H1 (cell line): ENCODE measurements around the gene AAK1. TPM values are rescaled to one million over a fixed set of nuclear protein-coding genes. Genes with fewer than 3 reads are reported as not detected.
"Not testable (repeated sequence)": the region's sequence is repeated elsewhere in the genome, so short reads cannot be mapped to it uniquely, and the experiment has no call there.

ENCODE experiments used
- CTCF ChIA-PET: fragments of 300-600 bp; sonication (Branson Sonifier 250); formaldehyde crosslinking; loops from one replicate; lab custom pipeline; 2021; ENCODE audit not compliant: partially characterized antibody; lab: Charles Lee
- POLR2A ChIA-PET: fragments of 300-600 bp; sonication (Branson Sonifier 250); formaldehyde crosslinking; loops from one replicate; lab custom pipeline; 2021; ENCODE audit warnings: inconsistent platforms; ENCODE audit not compliant: partially characterized antibody; lab: Charles Lee
- DNase-seq, 2 experiments: peaks; one replicate each; pipeline versions ENCODE4 v3.0.0 to v3.0.0-alpha.2; 2010 to 2022; ENCODE audit warnings: low spot score in 2 of 2, low read depth in 1 of 2, mixed read lengths in 1 of 2
- FAIRE-seq: peaks from 2 replicates; lab custom pipeline; 2011; peaks lifted over from hg19 to GRCh38; lab: Jason Lieb, UNC
- H2AFZ ChIP-seq: 2 replicates; pipeline ENCODE4 v1.8.1; 2012; ENCODE audit warnings: low read length, inconsistent platforms
- H2AK5ac ChIP-seq: 2 replicates; pipeline ENCODE4 v1.6.1; 2013; ENCODE audit warnings: low read depth, low read length
- H2BK120ac ChIP-seq: replicated peaks from 2 replicates; pipeline ENCODE3; 2013; ENCODE audit warnings: low read depth, low read length, inconsistent platforms
- H2BK12ac ChIP-seq: 2 replicates; pipeline ENCODE4 v1.6.1; 2013; ENCODE audit warnings: low read depth, low read length
- H2BK15ac ChIP-seq: 2 replicates; pipeline ENCODE4 v1.6.1; 2013; ENCODE audit warnings: low read length
- H2BK20ac ChIP-seq: 2 replicates; pipeline ENCODE4 v1.6.1; 2013; ENCODE audit warnings: low read length
- H2BK5ac ChIP-seq: 2 replicates; pipeline ENCODE4 v1.6.1; 2013; ENCODE audit warnings: low read depth, low read length
- H3K14ac ChIP-seq: 2 replicates; pipeline ENCODE4 v1.6.1; 2013; ENCODE audit warnings: inconsistent platforms; ENCODE audit not compliant: insufficient read length
- H3K18ac ChIP-seq: 2 replicates; pipeline ENCODE4 v1.6.1; 2013; ENCODE audit warnings: low read length; ENCODE audit errors: extremely low read depth
- H3K23ac ChIP-seq: 2 replicates; pipeline ENCODE4 v1.6.1; 2013; ENCODE audit warnings: inconsistent platforms; ENCODE audit not compliant: insufficient read length
- H3K23me2 ChIP-seq: 2 replicates; pipeline ENCODE4 v1.6.1; 2013; ENCODE audit warnings: low read depth, low read length
- H3K27ac ChIP-seq: 2 replicates; pipeline ENCODE4 v1.6.1; 2011; ENCODE audit warnings: low read depth, low read length, inconsistent platforms
- H3K27me3 ChIP-seq, 4 experiments: replicated peaks in 1 of 4; 1 replicate in 1 of 4; 2 replicates in 3 of 4; pipeline versions ENCODE4 v1.6.1 to v1.8.1; 2011 to 2013; ENCODE audit warnings: low read length in 3 of 4, mild to moderate bottlenecking in 3 of 4, inconsistent platforms in 2 of 4, mixed read lengths in 2 of 4, moderate library complexity in 1 of 4; ENCODE audit not compliant: control insufficient read depth in 3 of 4, insufficient read depth in 3 of 4; ENCODE audit errors: extremely low read depth in 1 of 4
- H3K36me3 ChIP-seq, 4 experiments: 2 replicates each; pipeline versions ENCODE4 v1.6.1 to v1.8.1; 2011 to 2013; ENCODE audit warnings: mild to moderate bottlenecking in 4 of 4, low read length in 3 of 4, moderate library complexity in 2 of 4, control low read depth in 1 of 4, inconsistent platforms in 1 of 4; ENCODE audit not compliant: insufficient read depth in 4 of 4, control insufficient read depth in 2 of 4
- H3K4ac ChIP-seq: replicated peaks from 2 replicates; pipeline ENCODE3; 2013; ENCODE audit warnings: low read length, low read depth, mixed read lengths, inconsistent platforms; ENCODE audit not compliant: insufficient read length
- H3K4me1 ChIP-seq, 4 experiments: replicated peaks in 1 of 4; 1 replicate in 1 of 4; 2 replicates in 3 of 4; pipeline versions ENCODE4 v1.6.1 to v1.8.1; 2011 to 2013; ENCODE audit warnings: low read length in 3 of 4, inconsistent platforms in 2 of 4, mixed read lengths in 1 of 4; ENCODE audit not compliant: insufficient read depth in 4 of 4, control insufficient read depth in 3 of 4
- H3K4me2 ChIP-seq, 2 experiments: 2 replicates each; pipeline versions ENCODE4 v1.6.1 to v1.8.1; 2011 to 2013; ENCODE audit warnings: low read depth in 2 of 2, low read length in 2 of 2, control low read depth in 1 of 2, inconsistent platforms in 1 of 2, mild to moderate bottlenecking in 1 of 2; ENCODE audit not compliant: insufficient read depth in 1 of 2
- H3K4me3 ChIP-seq, 4 experiments: fragments of 200-600, 300-600 bp in 1 of 4; sonication (generic), shearing (Covaris generic), sonication (Bioruptor Twin) in 1 of 4; 2 replicates each; pipeline versions ENCODE4 v1.5.1 to v1.8.1; 2011 to 2016; ENCODE audit warnings: low read length in 4 of 4, low read depth in 3 of 4, control low read depth in 2 of 4, inconsistent platforms in 2 of 4, mild to moderate bottlenecking in 2 of 4, mixed read lengths in 1 of 4, moderate library complexity in 1 of 4; ENCODE audit not compliant: insufficient read depth in 2 of 4; ENCODE audit errors: extremely low read depth in 1 of 4
- H3K56ac ChIP-seq: replicated peaks from 2 replicates; pipeline ENCODE3; 2013; ENCODE audit warnings: low read depth, mild to moderate bottlenecking, mixed read lengths, low read length, inconsistent platforms; ENCODE audit not compliant: insufficient read length
- H3K79me1 ChIP-seq: 2 replicates; pipeline ENCODE4 v1.6.1; 2013; ENCODE audit warnings: low read depth, low read length, control low read depth
- H3K79me2 ChIP-seq, 2 experiments: 2 replicates each; pipeline versions ENCODE4 v1.6.1 to v1.8.1; 2012 to 2013; ENCODE audit warnings: low read length in 2 of 2, mild to moderate bottlenecking in 2 of 2, inconsistent platforms in 1 of 2; ENCODE audit not compliant: insufficient read depth in 2 of 2, control insufficient read depth in 1 of 2
- H3K9ac ChIP-seq, 4 experiments: replicated peaks in 1 of 4; 1 replicate in 1 of 4; 2 replicates in 3 of 4; pipeline versions ENCODE4 v1.6.1 to v1.8.1; 2011 to 2013; ENCODE audit warnings: low read depth in 3 of 4, low read length in 3 of 4, control low read depth in 2 of 4, mild to moderate bottlenecking in 2 of 4, moderate library complexity in 2 of 4, inconsistent platforms in 1 of 4; ENCODE audit errors: extremely low read depth in 1 of 4
- H3K9me3 ChIP-seq, 2 experiments: 2 replicates each; pipeline versions ENCODE4 v1.6.1 to v1.8.1; 2012 to 2013; ENCODE audit warnings: mild to moderate bottlenecking in 2 of 2, moderate library complexity in 2 of 2, control low read depth in 1 of 2, inconsistent platforms in 1 of 2, low read depth in 1 of 2, low read length in 1 of 2, mixed read lengths in 1 of 2; ENCODE audit not compliant: insufficient read depth in 2 of 2
- H4K20me1 ChIP-seq, 2 experiments: replicated peaks in 1 of 2; 2 replicates each; pipeline versions ENCODE3 to v1.8.1; 2011 to 2013; ENCODE audit warnings: inconsistent platforms in 2 of 2, low read length in 2 of 2, mild to moderate bottlenecking in 1 of 2; ENCODE audit not compliant: insufficient read depth in 2 of 2, control insufficient read depth in 1 of 2
- H4K5ac ChIP-seq: 2 replicates; pipeline ENCODE4 v1.6.1; 2013; ENCODE audit warnings: low read length, low read depth, mixed read lengths, inconsistent platforms; ENCODE audit not compliant: insufficient read length
- H4K8ac ChIP-seq: 2 replicates; pipeline ENCODE4 v1.8.0; 2013; ENCODE audit warnings: mild to moderate bottlenecking, moderate library complexity, low read length, inconsistent platforms; ENCODE audit not compliant: insufficient read depth; ENCODE audit errors: extremely low read depth
- H4K91ac ChIP-seq: replicated peaks from 2 replicates; pipeline ENCODE3; 2013; ENCODE audit warnings: low read length, mixed read lengths, inconsistent platforms; ENCODE audit not compliant: insufficient read length
- CBX8 ChIP-seq: fragments of 300-800, 300-1000 bp; sonication (generic); IDR thresholded peaks from 2 replicates; pipeline ENCODE4 v1.7.1; 2016; ENCODE audit warnings: low read depth, low read length, borderline replicate concordance
- PHF8 ChIP-seq: fragments of 200-600 bp; sonication (generic); conservative IDR thresholded peaks from 2 replicates; pipeline ENCODE4 v1.7.1; 2012; ENCODE audit warnings: low read depth, mild to moderate bottlenecking, inconsistent platforms, low read length, moderate library complexity
- WGBS, 2 experiments: shearing (Covaris generic) in 1 of 2; methylation state at CpG; one replicate each; pipeline versions ENCODE4 v1.1.6 to v1.1.7; 2013 to 2015; ENCODE audit warnings: low lambda C conversion rate in 2 of 2, mixed read lengths in 2 of 2, inconsistent platforms in 1 of 2, low coverage in 1 of 2, missing lambda C conversion rate in 1 of 2; ENCODE audit not compliant: insufficient replicate concordance in 2 of 2, insufficient coverage in 1 of 2, insufficient read length in 1 of 2; ENCODE audit errors: extremely low coverage in 1 of 2, missing lambda C conversion rate in 1 of 2; 5-methylcytosine and 5-hydroxymethylcytosine counted together
- polyA plus RNA-seq, 7 experiments: library from polyadenylated mRNA; depleted of rRNA in 3 of 7; stranded (reverse) in 5 of 7; unstranded in 2 of 7; fragments of >200 nt in 5 of 7; fragments of 200-250 nt in 2 of 7; gene quantifications; 1 replicate in 5 of 7; 2 replicates in 1 of 7; 4 replicates in 1 of 7; pipeline versions ENCODE4 v1.2.1 to v1.2.3, GENCODE V29; 2011 to 2013; ENCODE audit warnings: missing spikeins in 2 of 7, mixed read lengths in 2 of 7
- total RNA-seq: library from RNA; stranded (reverse); fragmentation: NEBNext Ultra II Directional; extraction: Animal tissue kit (Norgen Biotek cat#: 25700); gene quantifications from 2 replicates; pipeline ENCODE4 v1.2.1, GENCODE V29; 2021
- TF ChIP-seq, protein P1 (sequence below): IDR thresholded peaks from 2 replicates; pipeline ENCODE4 v1.6.1; 2011; ENCODE audit warnings: low read depth, mild to moderate bottlenecking, low read length; ENCODE audit not compliant: insufficient read depth

Gene AAK1
- total and polyA plus RNA-seq, 2 of the 8 experiments (the other 6 are each of a cell fraction or from before 2014, with no cell fraction given) = 10.0 to 40.5 TPM

DNA sequence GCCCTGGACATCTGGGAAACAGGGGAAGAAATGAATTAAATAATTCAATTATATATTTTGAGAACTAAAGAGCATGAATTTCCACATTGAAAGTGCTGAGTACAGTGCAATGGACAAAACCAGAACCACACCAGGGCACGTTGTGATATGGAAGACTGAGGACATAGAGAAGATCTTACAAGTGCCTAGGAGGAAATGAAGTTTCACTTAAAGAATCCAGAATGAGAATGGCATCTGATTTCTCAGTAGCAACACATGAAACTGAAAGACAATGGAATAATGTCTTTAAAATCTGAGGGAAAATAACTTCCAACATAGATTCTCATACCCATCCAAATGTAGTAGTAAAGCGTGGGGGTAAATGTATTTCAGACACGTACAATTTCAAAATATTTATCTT is 20.3 kb upstream of the AAK1 start (continued):
- TF ChIP-seq, protein P1, sequence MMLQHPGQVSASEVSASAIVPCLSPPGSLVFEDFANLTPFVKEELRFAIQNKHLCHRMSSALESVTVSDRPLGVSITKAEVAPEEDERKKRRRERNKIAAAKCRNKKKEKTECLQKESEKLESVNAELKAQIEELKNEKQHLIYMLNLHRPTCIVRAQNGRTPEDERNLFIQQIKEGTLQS = no peak
- TF ChIP-seq PHF8 = no peak
- no peak for TF ChIP-seq CBX8

- WGBS, 2 experiments = 94% methylated on average over 2 of the region's 2 CpGs; no CpG with 5 or more reads in 1 of the 2 experiments
- H3K27me3 ChIP-seq, H3K27ac ChIP-seq, POLR2A ChIA-PET, H3K36me3 ChIP-seq, H3K79me1 ChIP-seq, FAIRE-seq, H4K5ac ChIP-seq, H3K9me3 ChIP-seq, H3K14ac ChIP-seq, H3K9ac ChIP-seq, H3K23ac ChIP-seq, H3K4me1 ChIP-seq, H2BK5ac ChIP-seq, H3K4me3 ChIP-seq, H2BK12ac ChIP-seq, H4K8ac ChIP-seq, H3K79me2 ChIP-seq, H2AFZ ChIP-seq, H3K56ac ChIP-seq, H2AK5ac ChIP-seq, H3K4ac ChIP-seq, H3K18ac ChIP-seq, H2BK120ac ChIP-seq, H3K23me2 ChIP-seq, H4K91ac ChIP-seq, H2BK20ac ChIP-seq, H4K20me1 ChIP-seq, H3K4me2 ChIP-seq, DNase-seq, H2BK15ac ChIP-seq: not testable (repeated sequence)
- CTCF ChIA-PET = interaction anchor here (0.7 kb wide), 1 partner anchor 28 kb away, joined by 3 read pairs; no protein-coding TSS in a partner anchor
Observed at GRCh38 chr2:69662547-69662946, 19.0 kb upstream of the AAK1 start.
